RWPE1 (cell line): Measurements from ENCODE around the gene ADRM1.

Source experiments
- CTCF ChIA-PET: fragments of 350-600 bp; sonication (Branson Sonifier 250); formaldehyde crosslinking; extraction: SDS; loops from one replicate; lab custom pipeline; 2021; lab: Yijun Ruan, JAX
- POLR2A ChIA-PET: fragments of 400-600 bp; formaldehyde crosslinking; extraction: SDS; loops from one replicate; lab custom pipeline; 2020; ENCODE audit warnings: antibody characterized with exemption; ENCODE audit not compliant: low non-redundant PET; lab: Yijun Ruan, JAX
- DNase-seq: peaks from one replicate; pipeline ENCODE4 v3.0.0; 2012; ENCODE audit warnings: low spot score
- H3K27ac ChIP-seq: fragments of 450-650 bp; 2 replicates; pipeline ENCODE4 v1.5.1; 2017
- TF ChIP-seq, protein P1 (sequence below): fragments of 450-650 bp; conservative IDR thresholded peaks from 2 replicates; pipeline ENCODE4 v1.5.1; 2017; ENCODE audit warnings: low read depth, mild to moderate bottlenecking

ADRM1 gene

DNA sequence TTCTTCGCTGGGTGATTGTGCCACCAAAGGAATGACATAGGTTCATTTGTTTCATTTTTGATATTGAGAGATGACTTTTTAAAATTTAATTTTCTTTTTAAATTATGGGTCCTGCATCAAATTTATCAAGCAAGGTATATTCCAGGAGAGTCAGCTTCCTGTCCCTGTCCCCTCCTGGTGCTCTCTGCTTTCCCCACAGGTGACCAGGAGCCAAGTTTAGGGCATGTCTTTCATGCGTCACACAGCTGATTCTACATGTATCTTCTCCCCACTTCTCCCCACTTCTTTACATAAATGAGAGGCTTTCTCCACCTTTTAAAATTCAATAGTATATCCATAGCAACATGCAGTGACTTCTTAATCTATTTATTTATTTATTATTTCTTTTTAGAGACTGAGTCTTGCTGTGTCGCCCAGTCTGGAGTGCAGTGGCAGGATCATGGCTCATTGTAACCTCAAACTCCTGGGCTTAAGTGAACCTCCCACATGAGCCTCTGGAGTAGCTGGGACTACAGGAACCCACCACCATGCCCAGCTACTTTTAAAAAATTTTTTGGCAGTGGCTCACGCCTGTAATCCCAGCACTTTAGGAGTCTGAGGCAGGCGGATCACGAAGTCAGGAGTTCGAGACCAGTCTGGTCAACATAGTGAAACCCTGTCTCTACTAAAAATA is 34.4 kb upstream of the ADRM1 start:
- no peak for DNase-seq
- ChIA-PET CTCF (interaction anchor here (1.3 kb wide), 1 partner anchor 257 kb away, joined by 3 read pairs; no protein-coding TSS in a partner anchor), POLR2A (no interaction called here)
- H3K27ac ChIP-seq = no peak overlapping the region
- TF ChIP-seq, protein P1, sequence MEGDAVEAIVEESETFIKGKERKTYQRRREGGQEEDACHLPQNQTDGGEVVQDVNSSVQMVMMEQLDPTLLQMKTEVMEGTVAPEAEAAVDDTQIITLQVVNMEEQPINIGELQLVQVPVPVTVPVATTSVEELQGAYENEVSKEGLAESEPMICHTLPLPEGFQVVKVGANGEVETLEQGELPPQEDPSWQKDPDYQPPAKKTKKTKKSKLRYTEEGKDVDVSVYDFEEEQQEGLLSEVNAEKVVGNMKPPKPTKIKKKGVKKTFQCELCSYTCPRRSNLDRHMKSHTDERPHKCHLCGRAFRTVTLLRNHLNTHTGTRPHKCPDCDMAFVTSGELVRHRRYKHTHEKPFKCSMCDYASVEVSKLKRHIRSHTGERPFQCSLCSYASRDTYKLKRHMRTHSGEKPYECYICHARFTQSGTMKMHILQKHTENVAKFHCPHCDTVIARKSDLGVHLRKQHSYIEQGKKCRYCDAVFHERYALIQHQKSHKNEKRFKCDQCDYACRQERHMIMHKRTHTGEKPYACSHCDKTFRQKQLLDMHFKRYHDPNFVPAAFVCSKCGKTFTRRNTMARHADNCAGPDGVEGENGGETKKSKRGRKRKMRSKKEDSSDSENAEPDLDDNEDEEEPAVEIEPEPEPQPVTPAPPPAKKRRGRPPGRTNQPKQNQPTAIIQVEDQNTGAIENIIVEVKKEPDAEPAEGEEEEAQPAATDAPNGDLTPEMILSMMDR = no peak

DNA sequence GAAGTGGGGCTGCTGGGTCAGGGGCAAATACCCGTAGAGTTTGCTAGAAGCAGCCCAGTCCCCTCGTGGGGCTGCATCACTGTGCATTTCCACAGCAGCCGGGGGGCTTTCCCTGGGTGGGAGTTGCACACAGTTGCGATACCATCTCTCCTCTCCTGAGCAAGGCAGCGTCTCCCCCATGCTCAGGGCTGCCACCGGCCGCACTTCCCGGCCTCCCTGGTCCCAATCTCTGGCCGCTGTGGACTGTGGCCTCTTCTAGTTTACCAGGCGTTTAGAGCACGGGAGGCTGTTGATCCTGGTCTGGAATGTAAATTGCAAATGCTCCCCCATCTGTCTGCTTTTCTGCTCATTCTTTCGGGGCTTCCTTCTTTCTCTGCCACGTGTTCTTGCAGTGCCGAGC is 33.4 kb upstream of the ADRM1 start:
- DNase-seq = no peak
- POLR2A ChIA-PET = interaction anchor here (0.7 kb wide), 1 partner anchor 25 kb away, joined by 4 read pairs; no protein-coding TSS in a partner anchor
- CTCF ChIA-PET = interaction anchor here (0.5 kb wide), 1 partner anchor 75 kb away, joined by 3 read pairs; no protein-coding TSS in a partner anchor

DNA sequence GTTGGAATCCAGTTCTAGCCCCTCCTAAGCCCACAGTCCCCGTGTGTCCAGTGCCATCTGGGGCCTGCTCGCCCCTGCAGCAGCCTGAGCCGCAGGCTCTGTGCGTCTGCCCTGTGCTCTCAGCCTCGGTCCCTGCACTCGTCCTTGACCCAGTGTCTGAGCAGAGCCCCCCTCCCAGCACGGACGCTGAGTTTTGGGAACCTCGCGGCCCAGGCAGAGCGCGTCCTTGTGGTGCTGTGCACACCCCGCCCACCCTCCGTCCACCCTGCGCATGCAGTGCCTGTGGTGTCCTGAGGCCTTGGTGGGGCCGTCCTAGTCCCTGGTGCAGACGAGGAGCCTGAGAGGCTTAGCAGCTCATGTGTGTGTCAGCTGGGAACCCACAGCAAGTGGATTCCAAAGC is 32.9 kb upstream of the ADRM1 start:
- TF ChIP-seq, protein P1 = no peak
- CTCF ChIA-PET = interaction anchor here (0.5 kb wide), 1 partner anchor 75 kb away, joined by 3 read pairs; no protein-coding TSS in a partner anchor
- H3K27ac ChIP-seq = no peak overlapping the region
- POLR2A ChIA-PET = no interaction called here
- DNase-seq = no peak

More for the DNA sequence above, 33.4 kb upstream of the ADRM1 start:
- no peak overlapping the region for H3K27ac ChIP-seq
- TF ChIP-seq, protein P1 = no peak

DNA sequence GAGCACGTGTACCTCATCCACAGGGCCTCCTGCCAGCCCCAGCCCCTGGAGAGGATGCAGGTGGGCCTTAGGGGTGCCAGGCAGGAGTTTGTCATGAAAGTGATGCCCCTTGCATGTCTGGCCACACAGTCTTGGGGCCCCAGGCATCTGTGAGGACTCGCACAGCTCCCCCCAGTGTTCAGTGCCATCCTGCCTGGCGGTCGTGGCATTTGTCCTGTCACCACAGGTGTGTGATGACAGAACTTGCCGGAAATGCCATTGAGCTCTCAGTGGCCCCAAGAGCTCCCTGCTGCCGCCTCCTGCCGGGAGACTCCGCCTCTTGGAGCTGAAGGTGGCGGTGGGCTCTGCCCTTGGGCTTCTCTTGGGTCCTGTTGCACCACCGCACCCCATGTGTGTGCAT is 30.6 kb upstream of the ADRM1 start:
- ChIA-PET CTCF (interaction anchor here (0.6 to 0.7 kb wide), 3 partner anchors 136 to 628 kb away, joined by 3 read pairs; no protein-coding TSS in a partner anchor), POLR2A (no interaction called here)
- H3K27ac ChIP-seq = no peak overlapping the region; the same call in 1 of the 2 replicates
- DNase-seq = no peak
- TF ChIP-seq, protein P1 = no peak

DNA sequence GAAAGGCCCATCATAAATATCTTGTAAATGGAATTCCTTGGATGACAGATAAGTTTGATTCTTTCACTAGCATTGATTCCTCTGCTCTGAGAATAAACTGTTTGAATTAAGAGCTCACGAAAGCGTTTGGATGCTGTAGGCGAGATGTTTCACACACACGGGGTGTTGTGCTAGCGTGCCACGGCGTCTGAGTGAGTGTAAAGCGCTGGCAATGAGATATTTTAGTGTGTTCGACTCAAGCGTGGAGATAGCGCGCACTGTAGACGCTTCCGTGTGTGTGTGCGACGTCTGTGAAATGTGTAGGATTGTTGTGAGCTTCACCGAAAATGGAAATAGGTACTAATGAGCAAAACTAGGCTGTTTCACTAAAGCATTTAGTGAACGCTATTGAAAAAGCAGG is 29.4 kb upstream of the ADRM1 start:
- DNase-seq = no peak
- H3K27ac ChIP-seq = no peak overlapping the region
- ChIA-PET POLR2A (no interaction called here), CTCF (no interaction called here)
- TF ChIP-seq, protein P1 = no peak

DNA sequence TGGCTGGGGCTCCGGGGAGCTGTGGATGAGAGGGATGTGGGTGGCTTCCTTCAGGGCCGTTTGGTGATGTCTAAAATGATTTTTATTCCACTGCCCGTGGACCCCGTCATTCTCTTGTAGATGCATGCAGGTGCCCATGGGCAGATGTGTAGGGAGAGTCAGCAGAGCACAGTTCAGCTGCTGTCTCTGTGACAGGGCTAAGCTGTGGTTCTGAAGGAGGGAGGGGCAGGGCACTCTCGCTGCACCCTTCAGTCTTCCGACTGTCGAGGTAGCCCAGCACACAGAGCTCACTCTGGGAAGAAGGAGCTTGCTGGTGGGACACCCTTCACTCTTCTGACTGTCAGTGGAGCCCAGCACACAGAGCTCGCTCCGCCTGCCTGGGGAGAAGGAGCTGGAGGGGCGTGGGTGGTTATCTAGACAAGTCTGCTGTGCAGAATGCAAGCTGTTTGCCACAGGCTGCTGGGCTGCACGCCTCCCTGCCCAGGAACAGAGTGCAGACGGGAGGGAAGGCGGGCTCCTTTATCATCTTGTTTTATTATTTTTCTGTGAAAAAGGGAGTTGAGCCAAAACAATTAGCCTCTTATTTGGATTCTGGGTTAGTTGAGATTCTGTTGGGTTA is 28.4 kb upstream of the ADRM1 start:
- ChIA-PET CTCF (interaction anchor here (0.6 to 0.9 kb wide), 2 partner anchors 10 to 120 kb away, joined by 3 read pairs; no protein-coding TSS in a partner anchor), POLR2A (no interaction called here)
- DNase-seq = no peak
- peak overlapping the region; percentile 11 for H3K27ac ChIP-seq
- TF ChIP-seq, protein P1 = no peak
